ENCODE results near the gene DIS3L2. TPM values are rescaled to one million over a fixed set of nuclear protein-coding genes. Genes with fewer than 3 reads are reported as not detected.

The DIS3L2 gene
- total RNA-seq, 3 donors from 2014 or later = 28.5 to 43.0 (median 42.5) TPM

DNA sequence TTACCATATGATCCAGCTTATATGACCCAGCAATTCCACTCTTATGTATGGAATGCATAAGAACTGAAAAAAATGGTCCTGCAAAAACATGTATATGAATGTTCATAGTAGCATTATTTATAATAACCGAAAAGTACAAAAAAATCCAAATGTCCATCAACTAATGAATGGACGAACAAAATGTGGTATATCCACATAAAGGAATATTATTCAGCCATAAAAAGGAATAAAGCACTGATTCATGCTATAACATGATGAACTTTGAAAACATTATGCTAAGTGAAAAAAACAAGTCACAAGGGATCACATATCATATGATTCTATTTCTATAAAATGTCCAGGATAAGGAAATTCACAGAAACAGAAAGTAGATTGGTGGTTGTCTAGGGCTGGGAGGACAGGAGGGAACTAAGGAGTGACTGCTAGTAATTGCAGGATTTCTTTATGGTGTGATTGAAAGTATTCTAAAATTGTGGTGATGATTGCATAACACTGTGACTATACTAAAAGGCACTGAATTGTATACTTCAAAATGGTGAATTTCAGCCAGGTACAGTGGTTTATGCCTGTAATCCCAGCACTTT is 10.0 kb upstream of the DIS3L2 start:
- DNase-seq (no peak), ATAC-seq (no peak)
- Histone ChIP-seq H3K9me3 (no peaks in the 10 kb centered on the region), H3K36me3 (ENCODE audit: low read depth) (no peaks in the 10 kb centered on the region), H3K4me3 (no peak overlapping the region), H3K4me1 (ENCODE audit: low read depth) (no peaks in the 10 kb centered on the region)
- intact Hi-C loops (cut with DNase I, micrococcal nuclease) = no loop called here
- no peak for TF ChIP-seq CTCF (IDR thresholded peaks at IDR 0.05)

DNA sequence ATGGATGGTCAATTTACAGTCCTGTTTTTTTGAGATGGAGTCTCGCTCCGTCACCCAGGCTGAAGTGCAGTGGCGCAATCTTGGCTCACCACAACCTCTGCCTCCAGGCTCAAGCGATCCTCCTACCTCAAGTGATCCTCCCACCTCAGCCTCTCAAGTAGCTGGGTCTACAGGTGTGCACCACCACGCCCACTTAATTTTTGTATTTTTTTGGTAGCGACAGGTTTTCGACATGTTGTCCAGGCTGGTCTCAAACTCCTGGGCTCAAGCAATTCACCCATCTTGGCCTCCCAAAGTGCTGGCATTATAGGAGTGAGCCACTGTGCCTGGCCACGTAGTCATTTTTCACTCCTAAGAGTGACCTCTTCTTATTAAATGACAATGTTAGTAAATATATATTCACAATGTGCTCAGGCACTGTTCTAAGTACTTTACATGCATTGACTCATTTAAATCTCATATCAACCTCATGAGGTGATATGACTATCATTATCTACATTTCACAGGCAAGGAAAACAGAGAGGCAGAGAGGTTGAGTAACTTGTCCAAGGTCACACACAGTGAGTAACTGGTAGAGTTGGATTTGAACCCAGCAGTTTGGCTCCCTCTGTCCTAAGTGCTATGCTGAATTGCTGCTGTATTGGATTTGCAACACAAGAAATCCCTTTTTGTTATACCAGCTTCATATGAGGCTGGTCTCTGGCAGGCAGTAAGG is 5.6 kb upstream of the DIS3L2 start:
- H3K4me3 ChIP-seq = no peak overlapping the region
- DNase-seq (no peak), ATAC-seq (peak; percentile 58)
- no peaks in the 10 kb centered on the region for H3K36me3 ChIP-seq (ENCODE audit: low read depth)
- no peak for TF ChIP-seq CTCF (IDR thresholded peaks at IDR 0.05)
- peaks cover 3% of the 10 kb centered on the region for H3K4me1 ChIP-seq (ENCODE audit: low read depth)
- intact Hi-C loops (cut with DNase I, micrococcal nuclease) = no loop called here
- no peaks in the 10 kb centered on the region for H3K9me3 ChIP-seq

DNA sequence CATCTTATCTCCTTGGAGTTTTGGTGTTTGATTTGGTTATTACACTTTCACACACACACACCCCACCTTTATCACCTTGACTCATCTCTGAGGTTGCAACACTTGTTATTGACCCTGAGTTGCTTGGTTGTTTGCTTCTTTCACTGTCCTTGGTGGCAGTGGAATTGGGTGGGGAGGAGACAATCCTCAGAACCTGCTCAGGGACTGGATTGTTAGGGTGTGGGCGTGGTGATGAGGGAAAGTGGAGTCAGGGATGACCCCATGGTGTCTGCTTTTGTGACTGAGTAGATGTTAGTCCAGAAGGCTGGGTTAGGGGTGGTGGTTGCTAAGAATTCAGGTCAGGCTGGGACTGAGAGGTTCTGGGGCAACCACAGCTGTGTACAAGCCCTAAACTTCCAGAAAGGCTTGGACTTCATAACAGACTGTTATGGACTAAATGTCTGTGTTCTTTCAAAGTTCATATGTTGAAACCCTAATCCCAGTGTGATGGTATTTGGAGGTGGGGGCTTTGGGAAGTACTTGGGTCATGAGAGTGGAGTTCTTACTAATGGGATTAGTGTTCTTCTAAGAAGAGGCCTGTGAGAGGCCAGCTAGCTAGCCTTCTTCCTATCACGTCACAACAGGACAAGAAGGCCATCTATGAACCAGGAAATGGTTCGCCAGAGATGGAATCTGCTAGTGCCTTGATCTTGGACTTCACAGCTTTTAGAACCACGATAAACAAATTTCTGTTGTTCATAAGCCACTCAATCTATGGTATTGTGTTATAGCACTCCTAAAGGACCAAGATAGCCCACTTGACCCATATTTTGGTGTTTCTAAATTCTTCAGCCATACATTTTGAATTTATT is 3.4 kb upstream of the DIS3L2 start:
- no peaks in the 10 kb centered on the region for H3K9me3 ChIP-seq
- intact Hi-C loops (cut with DNase I, micrococcal nuclease) = no loop called here
- peaks cover 4% of the 10 kb centered on the region for H3K4me1 ChIP-seq (ENCODE audit: low read depth)
- H3K4me3 ChIP-seq = no peak overlapping the region
- H3K36me3 ChIP-seq (ENCODE audit: low read depth) = no peaks in the 10 kb centered on the region
- no peak for TF ChIP-seq CTCF (IDR thresholded peaks at IDR 0.05)
- DNase-seq (no peak), ATAC-seq (peak; percentile 39)

- TF ChIP-seq CTCF (IDR thresholded peaks at IDR 0.05) = no peak
- Histone ChIP-seq H3K36me3 (ENCODE audit: low read depth) (no peaks in the 10 kb centered on the region), H3K4me3 (no peak overlapping the region), H3K4me1 (ENCODE audit: low read depth) (peaks cover 4% of the 10 kb centered on the region), H3K9me3 (no peaks in the 10 kb centered on the region)
- no peak for ATAC-seq
- intact Hi-C loops (cut with DNase I, micrococcal nuclease) = no loop called here
- no peak for DNase-seq
Observed at GRCh38 chr2:231960810-231961348, 634 bp upstream of the DIS3L2 start.

DNA sequence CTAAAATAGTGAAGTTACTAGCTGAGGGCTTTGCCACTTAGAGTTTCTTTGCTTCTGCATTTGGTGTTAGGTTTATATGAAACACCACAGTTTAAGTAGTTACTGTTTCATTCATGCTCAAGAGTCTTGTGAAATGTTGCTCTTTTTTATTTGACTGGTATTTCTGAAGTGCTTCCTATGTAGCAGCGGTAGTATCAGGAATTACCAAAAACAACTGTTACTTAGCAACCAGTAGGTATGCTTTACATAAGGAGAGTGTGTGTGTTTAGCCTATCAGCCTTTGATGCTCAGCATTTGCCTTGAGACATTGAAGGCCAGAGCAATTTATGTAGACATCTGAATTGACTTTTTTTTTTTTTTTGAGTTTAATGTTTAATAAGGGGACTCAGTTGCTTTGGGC is 3.6 kb downstream of the DIS3L2 start:
- no peak for TF ChIP-seq CTCF (IDR thresholded peaks at IDR 0.05)
- ATAC-seq = no peak
- H3K4me3 ChIP-seq = no peak overlapping the region
- no peaks in the 10 kb centered on the region for H3K9me3 ChIP-seq
- DNase-seq = no peak
- peaks cover 4% of the 10 kb centered on the region for H3K4me1 ChIP-seq (ENCODE audit: low read depth)
- no peaks in the 10 kb centered on the region for H3K36me3 ChIP-seq (ENCODE audit: low read depth)
- intact Hi-C loops (cut with DNase I, micrococcal nuclease) = no loop called here

All from mucosa of descending colon (tissue), 3 donors.